BE2C (cell line): ENCODE data around the gene UCK1.

ENCODE experiments used
- DNase-seq: peaks from one replicate; pipeline ENCODE4 v3.0.0-alpha.2; 2020
- H3K27me3 ChIP-seq: fragments of 250-450 bp; sonication (Bioruptor Pico); 2 replicates; pipeline ENCODE4 v1.5.1; 2020; ENCODE audit warnings: mild to moderate bottlenecking
- H3K36me3 ChIP-seq: fragments of 250-450 bp; sonication (Bioruptor Pico); 2 replicates; pipeline ENCODE4 v1.5.1; 2020; ENCODE audit warnings: mild to moderate bottlenecking
- H3K4me1 ChIP-seq: fragments of 250-450 bp; sonication (Bioruptor Pico); 2 replicates; pipeline ENCODE4 v1.5.1; 2020
- H3K4me3 ChIP-seq: 2 replicates; pipeline ENCODE4 v1.5.1; 2011; ENCODE audit warnings: low read depth, low read length
- H3K9me3 ChIP-seq: fragments of 250-450 bp; sonication (Bioruptor Pico); 2 replicates; pipeline ENCODE4 v1.5.1; 2020
- CTCF ChIP-seq: IDR thresholded peaks from 2 replicates; pipeline ENCODE4 v1.5.1; 2012; ENCODE audit warnings: mild to moderate bottlenecking, low read depth, low read length

UCK1 gene

GRCh38 chr9:131525643-131526565, 5.2 kb downstream of the UCK1 start:
- no peak for DNase-seq
- Histone ChIP-seq H3K36me3 (peaks cover 44% of the 10 kb centered on the region), H3K27me3 (no peaks in the 10 kb centered on the region), H3K4me1 (no peaks in the 10 kb centered on the region), H3K4me3 (no peak overlapping the region), H3K9me3 (no peaks in the 10 kb centered on the region)
- no peak for TF ChIP-seq CTCF

GRCh38 chr9:131524665-131525315, 6.3 kb downstream of the UCK1 start:
- Histone ChIP-seq H3K9me3 (no peaks in the 10 kb centered on the region), H3K36me3 (peaks cover 55% of the 10 kb centered on the region), H3K27me3 (no peaks in the 10 kb centered on the region), H3K4me3 (no peak overlapping the region), H3K4me1 (no peaks in the 10 kb centered on the region)
- no peak for DNase-seq
- no peak for TF ChIP-seq CTCF

- no peak for TF ChIP-seq CTCF
- H3K9me3 ChIP-seq: no peaks in the 10 kb centered on the region
- H3K4me3 ChIP-seq: no peak overlapping the region
- no peaks in the 10 kb centered on the region for H3K4me1 ChIP-seq
- H3K27me3 ChIP-seq: no peaks in the 10 kb centered on the region
- H3K36me3 ChIP-seq: peaks cover 56% of the 10 kb centered on the region
- DNase-seq: no peak
These were observed 7.3 kb downstream of the UCK1 start for GRCh38 chr9:131523451-131524435.

GRCh38 chr9:131523086-131523388, 8.0 kb downstream of the UCK1 start:
- no peak for DNase-seq
- Histone ChIP-seq H3K9me3 (no peaks in the 10 kb centered on the region), H3K27me3 (no peaks in the 10 kb centered on the region), H3K36me3 (peaks cover 56% of the 10 kb centered on the region), H3K4me1 (no peaks in the 10 kb centered on the region), H3K4me3 (no peak overlapping the region)
- TF ChIP-seq CTCF: no peak

GRCh38 chr9:131522257-131523085, 8.6 kb downstream of the UCK1 start:
- no peak for TF ChIP-seq CTCF
- no peak overlapping the region for H3K4me3 ChIP-seq
- peaks cover 56% of the 10 kb centered on the region for H3K36me3 ChIP-seq
- H3K9me3 ChIP-seq: no peaks in the 10 kb centered on the region
- no peaks in the 10 kb centered on the region for H3K27me3 ChIP-seq
- DNase-seq: no peak
- H3K4me1 ChIP-seq: no peaks in the 10 kb centered on the region
